NT2/D1 (cell line): ENCODE data around the gene GINS2.

Source experiments
- DNase-seq: peaks from one replicate; pipeline ENCODE4 v3.0.0-alpha.2; 2011; ENCODE audit warnings: low read depth, low spot score
- H3K27me3 ChIP-seq: 2 replicates; pipeline ENCODE4 v1.6.0; 2011; ENCODE audit warnings: mild to moderate bottlenecking; ENCODE audit not compliant: insufficient read length, insufficient read depth
- H3K36me3 ChIP-seq: 2 replicates; pipeline ENCODE4 v1.6.1; 2011; ENCODE audit warnings: mild to moderate bottlenecking, low read length, mixed read lengths; ENCODE audit not compliant: insufficient read depth, insufficient read length
- H3K4me1 ChIP-seq: 2 replicates; pipeline ENCODE4 v1.5.1; 2011; ENCODE audit not compliant: insufficient read depth, insufficient read length
- H3K4me3 ChIP-seq: 2 replicates; pipeline ENCODE4 v1.5.1; 2011; ENCODE audit warnings: low read depth; ENCODE audit not compliant: insufficient read length
- H3K9ac ChIP-seq: 2 replicates; pipeline ENCODE4 v1.6.0; 2011; ENCODE audit warnings: low read depth; ENCODE audit not compliant: insufficient read length
- H3K9me3 ChIP-seq: 2 replicates; pipeline ENCODE4 v1.5.1; 2011; ENCODE audit warnings: mild to moderate bottlenecking, low read length; ENCODE audit not compliant: insufficient read depth
- SUZ12 ChIP-seq: IDR thresholded peaks from 2 replicates; pipeline ENCODE4 v1.6.1; 2011; ENCODE audit not compliant: insufficient read length, insufficient read depth; ENCODE audit errors: extremely low read depth
- YY1 ChIP-seq: IDR thresholded peaks from 2 replicates; pipeline ENCODE4 v1.6.1; 2011; ENCODE audit not compliant: insufficient read length, insufficient read depth
- ZNF274 ChIP-seq: IDR thresholded peaks from 2 replicates; pipeline ENCODE4 v1.6.1; 2011; ENCODE audit warnings: mild to moderate bottlenecking, low read depth, low read length

GINS2 gene

DNA sequence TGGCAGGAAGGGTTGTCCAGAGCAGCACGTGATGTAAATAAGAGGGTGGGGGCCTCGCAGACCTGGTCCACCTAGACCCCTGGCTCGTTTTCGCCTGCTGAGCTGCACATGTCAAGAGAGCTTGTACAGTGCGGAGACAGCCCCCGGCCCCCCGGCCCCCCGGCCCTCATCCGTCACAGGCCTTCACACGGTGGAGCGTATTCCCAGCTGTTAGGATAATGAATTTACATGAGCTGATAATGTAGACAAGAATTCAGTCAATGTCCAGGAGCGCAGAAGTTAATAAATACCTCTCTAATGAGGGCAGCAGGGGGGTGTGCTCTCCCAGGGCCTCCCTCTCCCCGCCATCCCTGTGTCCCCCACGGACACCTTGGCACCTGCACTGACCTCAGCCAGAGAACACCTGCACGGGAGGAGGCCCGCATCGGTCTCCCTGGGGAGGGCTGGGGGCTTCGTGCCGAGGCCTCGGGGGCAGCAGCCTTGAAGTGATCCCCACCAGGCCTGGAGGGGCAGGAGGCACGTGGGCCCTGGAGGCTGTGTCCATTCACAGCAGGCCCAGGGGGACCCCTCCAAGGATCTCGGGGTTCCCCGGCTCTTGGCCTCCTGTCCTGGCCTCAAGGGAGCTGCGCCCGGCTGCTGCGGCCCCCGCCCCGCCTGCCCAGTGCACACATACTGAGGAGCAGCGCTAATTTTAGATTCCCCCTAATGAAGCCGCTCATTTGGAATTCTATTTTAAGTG is 61.1 kb downstream of the GINS2 start:
- H3K4me1 ChIP-seq = peaks cover 32% of the 10 kb centered on the region
- H3K27me3 ChIP-seq = no peaks in the 10 kb centered on the region
- no peak overlapping the region for H3K4me3 ChIP-seq
- H3K9ac ChIP-seq = no peak overlapping the region
- peaks cover 15% of the 10 kb centered on the region; the same call in 1 of the 2 replicates for H3K9me3 ChIP-seq
- no peak for DNase-seq
- TF ChIP-seq SUZ12 = no peak
- no peak for TF ChIP-seq ZNF274
- TF ChIP-seq YY1 = no peak
- peaks cover 26% of the 10 kb centered on the region for H3K36me3 ChIP-seq

DNA sequence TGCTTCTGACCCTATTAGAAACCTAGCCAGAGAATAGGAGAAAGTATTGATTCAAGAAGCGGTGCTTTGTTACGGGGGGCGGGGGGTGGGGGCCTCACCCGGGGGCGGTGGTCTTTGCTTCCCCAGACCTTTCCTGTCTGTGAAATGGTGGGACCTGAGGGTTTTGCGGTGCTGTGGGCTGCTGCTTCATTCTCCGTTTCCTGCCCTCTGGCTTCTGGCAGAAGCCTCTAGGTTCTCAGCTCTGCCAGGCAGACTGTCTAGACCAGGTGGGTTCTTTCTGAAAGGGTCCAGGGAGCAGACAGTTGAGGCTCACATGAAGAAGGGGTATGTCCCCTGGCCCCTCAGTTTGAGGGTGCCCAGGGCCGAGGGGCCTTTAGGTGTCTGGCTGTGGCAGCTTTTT is 61.7 kb downstream of the GINS2 start:
- TF ChIP-seq ZNF274 = no peak
- no peak for TF ChIP-seq YY1
- TF ChIP-seq SUZ12 = no peak
- peaks cover 23% of the 10 kb centered on the region for H3K36me3 ChIP-seq
- DNase-seq = no peak
- H3K27me3 ChIP-seq = no peaks in the 10 kb centered on the region
- H3K4me3 ChIP-seq = no peak overlapping the region
- H3K4me1 ChIP-seq = peaks cover 30% of the 10 kb centered on the region
- H3K9ac ChIP-seq = no peak overlapping the region
- H3K9me3 ChIP-seq = peaks cover 15% of the 10 kb centered on the region; the same call in 1 of the 2 replicates
